ENCODE results near the gene ZC3H4. TPM values are rescaled to one million over a fixed set of nuclear protein-coding genes. Genes with fewer than 3 reads are reported as not detected.

The ZC3H4 gene
- total and polyA plus RNA-seq, 9 of the 15 experiments (the other 6 are each of a cell fraction or from before 2014, with no cell fraction given) = 2.2 to 75.6 (median 18.3) TPM

- TF ChIP-seq XRCC5 (IDR thresholded peaks at IDR 0.05; ENCODE audit: low read depth, low read length) (no peak), ZNF57 (CRISPR knock-in tag; IDR thresholded peaks at IDR 0.05) (no peak), SMAD4 (CRISPR knock-in tag; conservative IDR thresholded peaks at IDR 0.05) (no peak), ZNF584 (CRISPR knock-in tag; IDR thresholded peaks at IDR 0.05; ENCODE audit: low read depth) (no peak), TAF7 (tag; IDR thresholded peaks at IDR 0.05) (no peak), NCOA4 (IDR thresholded peaks at IDR 0.05; ENCODE audit: partially characterized antibody) (no peak), ZNF778 (CRISPR knock-in tag; IDR thresholded peaks at IDR 0.05) (no peak), CHD2 (IDR thresholded peaks at IDR 0.05; ENCODE audit: low read depth, low read length) (peak; percentile 41), ZNF561 (CRISPR knock-in tag; conservative IDR thresholded peaks at IDR 0.05) (no peak), MAZ (CRISPR knock-in tag; conservative IDR thresholded peaks at IDR 0.05 in 1 of 2, IDR thresholded peaks at IDR 0.05 in 1 of 2) (peak in 1 of 2 experiments; percentile 56; a peak in 1 of 4 replicates), SMARCA4 (IDR thresholded peaks at IDR 0.05) (no peak), CREB5 (CRISPR knock-in tag; IDR thresholded peaks at IDR 0.05) (no peak), SMAD1 (IDR thresholded peaks at IDR 0.05; ENCODE audit: low read depth, low read length, partially characterized antibody) (peak; percentile 17), KDM4B (IDR thresholded peaks at IDR 0.05; ENCODE audit: borderline replicate concordance in 2 of 2, low read depth in 1 of 2) (no peak), CTCFL (IDR thresholded peaks at IDR 0.05; ENCODE audit: borderline replicate concordance, insufficient read depth, low read depth, low read length, poor library complexity, severe bottlenecking) (no peak), ESRRA (IDR thresholded peaks at IDR 0.05; ENCODE audit: borderline replicate concordance, low read depth) (no peak)
- TF ChIP-seq, protein P1, sequence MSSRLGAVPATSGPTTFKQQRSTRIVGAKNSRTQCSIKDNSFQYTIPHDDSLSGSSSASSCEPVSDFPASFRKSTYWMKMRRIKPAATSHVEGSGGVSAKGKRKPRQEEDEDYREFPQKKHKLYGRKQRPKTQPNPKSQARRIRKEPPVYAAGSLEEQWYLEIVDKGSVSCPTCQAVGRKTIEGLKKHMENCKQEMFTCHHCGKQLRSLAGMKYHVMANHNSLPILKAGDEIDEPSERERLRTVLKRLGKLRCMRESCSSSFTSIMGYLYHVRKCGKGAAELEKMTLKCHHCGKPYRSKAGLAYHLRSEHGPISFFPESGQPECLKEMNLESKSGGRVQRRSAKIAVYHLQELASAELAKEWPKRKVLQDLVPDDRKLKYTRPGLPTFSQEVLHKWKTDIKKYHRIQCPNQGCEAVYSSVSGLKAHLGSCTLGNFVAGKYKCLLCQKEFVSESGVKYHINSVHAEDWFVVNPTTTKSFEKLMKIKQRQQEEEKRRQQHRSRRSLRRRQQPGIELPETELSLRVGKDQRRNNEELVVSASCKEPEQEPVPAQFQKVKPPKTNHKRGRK (tag; IDR thresholded peaks at IDR 0.05) = no peak
- TF ChIP-seq, protein P2, sequence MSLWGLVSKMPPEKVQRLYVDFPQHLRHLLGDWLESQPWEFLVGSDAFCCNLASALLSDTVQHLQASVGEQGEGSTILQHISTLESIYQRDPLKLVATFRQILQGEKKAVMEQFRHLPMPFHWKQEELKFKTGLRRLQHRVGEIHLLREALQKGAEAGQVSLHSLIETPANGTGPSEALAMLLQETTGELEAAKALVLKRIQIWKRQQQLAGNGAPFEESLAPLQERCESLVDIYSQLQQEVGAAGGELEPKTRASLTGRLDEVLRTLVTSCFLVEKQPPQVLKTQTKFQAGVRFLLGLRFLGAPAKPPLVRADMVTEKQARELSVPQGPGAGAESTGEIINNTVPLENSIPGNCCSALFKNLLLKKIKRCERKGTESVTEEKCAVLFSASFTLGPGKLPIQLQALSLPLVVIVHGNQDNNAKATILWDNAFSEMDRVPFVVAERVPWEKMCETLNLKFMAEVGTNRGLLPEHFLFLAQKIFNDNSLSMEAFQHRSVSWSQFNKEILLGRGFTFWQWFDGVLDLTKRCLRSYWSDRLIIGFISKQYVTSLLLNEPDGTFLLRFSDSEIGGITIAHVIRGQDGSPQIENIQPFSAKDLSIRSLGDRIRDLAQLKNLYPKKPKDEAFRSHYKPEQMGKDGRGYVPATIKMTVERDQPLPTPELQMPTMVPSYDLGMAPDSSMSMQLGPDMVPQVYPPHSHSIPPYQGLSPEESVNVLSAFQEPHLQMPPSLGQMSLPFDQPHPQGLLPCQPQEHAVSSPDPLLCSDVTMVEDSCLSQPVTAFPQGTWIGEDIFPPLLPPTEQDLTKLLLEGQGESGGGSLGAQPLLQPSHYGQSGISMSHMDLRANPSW (CRISPR knock-in tag; IDR thresholded peaks at IDR 0.05) = no peak
Observed at GRCh38 chr19:47047763-47048405, 65.7 kb downstream of the ZC3H4 start (continued).
